ENCODE results near the gene UBASH3B. TPM values are rescaled to one million over a fixed set of nuclear protein-coding genes. Genes with fewer than 3 reads are reported as not detected.
"Not testable (repeated sequence)": the region's sequence is repeated elsewhere in the genome, so short reads cannot be mapped to it uniquely, and the experiment has no call there.

The UBASH3B gene
- 1 to 10 TPM; 4.7 to 4.8 TPM for total RNA-seq
- long read RNA-seq, full-length matches to known transcripts = 1 of 3 reads
- long read RNA-seq, partial matches to known transcripts = 0 of 3 reads
- long read RNA-seq, other reads (novel, unspliced or antisense) = 2 of 3 reads

DNA sequence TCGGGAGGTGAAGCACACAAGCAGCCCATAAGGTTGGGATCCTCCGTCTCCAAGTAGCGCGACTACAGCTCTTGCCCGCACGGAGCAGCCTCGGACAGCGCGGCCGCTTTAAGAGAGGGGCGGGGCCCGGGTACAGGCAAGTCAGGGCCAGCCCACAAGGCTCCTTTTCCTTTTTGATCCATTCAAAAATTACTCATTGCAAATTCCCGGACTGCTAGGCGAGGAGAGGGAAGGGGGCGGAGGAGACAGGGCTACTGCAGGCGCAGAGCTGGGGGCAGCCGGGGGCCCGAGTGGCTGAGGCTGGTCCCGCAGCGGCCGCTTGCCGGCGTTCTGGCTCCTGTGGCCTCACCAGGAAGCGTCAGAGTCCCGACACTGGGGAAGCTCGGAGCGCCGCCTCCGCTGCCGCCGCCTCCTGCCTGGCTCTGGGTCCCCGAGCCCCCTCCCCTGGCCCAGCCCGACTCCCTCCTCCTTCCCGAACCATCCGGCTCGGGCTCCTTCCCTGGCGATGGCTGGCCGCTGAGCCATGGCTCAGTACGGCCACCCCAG lies at the start of gene UBASH3B:
TSS of gene UBASH3B (plus strand) at position 196 of the 546 bp plus-strand sequence. CDS start at position 524, 328 bp downstream.
- DNase-seq (peak; percentile 70 to 83), ATAC-seq (peak; percentile 90)
- intact Hi-C loops (cut with DNase I, micrococcal nuclease) = no loop called here

GRCh38 chr11:122607162-122607561 lies 48.4 kb upstream of the UBASH3B start:
- intact Hi-C loops (cut with DNase I, micrococcal nuclease); ATAC-seq: not testable (repeated sequence)

GRCh38 chr11:122612123-122612824 lies 43.2 kb upstream of the UBASH3B start:
- ATAC-seq = no peak

More at GRCh38 chr11:122607162-122607561, 48.4 kb upstream of the UBASH3B start:
- not testable (repeated sequence) for DNase-seq

DNA sequence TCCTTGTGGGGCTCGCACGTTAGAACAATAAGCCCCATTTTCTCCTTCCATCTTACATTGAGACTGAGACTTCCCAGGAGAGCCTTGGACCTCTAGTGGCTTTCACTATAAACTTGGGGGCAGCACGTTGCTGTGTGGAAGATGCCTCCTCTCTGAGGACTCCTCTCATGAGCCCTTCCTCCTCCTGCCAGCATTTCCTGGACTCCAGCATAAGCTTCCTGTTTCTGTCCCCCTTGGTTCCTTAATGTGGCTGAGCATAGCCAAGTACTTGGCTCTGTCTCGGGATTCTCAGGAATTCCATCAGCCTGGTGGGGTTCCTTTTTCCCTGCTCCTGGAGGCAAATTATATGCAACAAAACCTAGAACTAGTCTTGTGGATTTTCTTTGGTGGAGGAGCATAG lies 38.8 kb upstream of the UBASH3B start:
- DNase-seq (no peak), ATAC-seq (no peak)
- intact Hi-C loops (cut with DNase I, micrococcal nuclease) = no loop called here

More at GRCh38 chr11:122612123-122612824, 43.2 kb upstream of the UBASH3B start:
- intact Hi-C loops (cut with DNase I, micrococcal nuclease) = no loop called here
- DNase-seq = no peak

DNA sequence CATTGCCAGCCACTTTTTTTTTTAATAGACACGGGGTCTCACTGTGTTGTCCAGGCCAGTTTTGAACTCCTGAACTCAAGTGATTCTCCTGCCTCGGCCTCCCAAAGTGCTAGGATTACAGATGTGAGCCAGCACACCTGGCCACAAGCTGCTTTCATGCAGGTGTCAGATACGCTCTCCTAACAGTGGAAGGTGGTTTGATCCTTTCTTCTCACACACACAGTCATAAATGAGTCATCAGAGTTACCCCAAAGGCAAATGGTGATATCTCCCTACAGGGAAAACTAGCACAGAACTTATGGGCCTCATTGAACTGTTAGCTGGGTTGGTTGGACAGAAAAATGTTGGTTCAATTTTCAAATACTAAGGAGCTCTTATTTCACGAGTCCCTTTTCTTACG lies 38.2 kb upstream of the UBASH3B start:
- intact Hi-C loops (cut with DNase I, micrococcal nuclease) = no loop called here
- ATAC-seq (no peak), DNase-seq (no peak)

DNA sequence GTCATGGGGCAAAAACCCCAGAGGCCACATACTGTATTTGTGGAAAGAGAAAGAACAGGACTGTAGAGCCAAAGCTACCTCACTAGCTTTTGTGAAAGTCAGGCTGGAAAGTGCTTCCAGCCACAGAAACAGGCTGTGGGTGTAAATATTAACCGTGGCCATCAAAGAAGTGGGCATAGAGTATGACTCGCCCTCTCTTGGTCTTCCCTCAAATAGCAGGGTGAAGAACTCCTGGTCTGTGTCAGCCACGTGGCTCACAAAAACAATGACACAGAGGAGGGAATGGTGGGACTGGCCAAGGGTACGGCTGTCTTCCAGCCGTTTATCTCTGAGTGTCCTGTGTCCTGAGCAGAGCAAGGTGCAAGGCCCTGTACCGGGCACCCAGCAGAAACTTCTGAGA lies 37.6 kb upstream of the UBASH3B start:
- intact Hi-C loops (cut with DNase I, micrococcal nuclease) = no loop called here
- ATAC-seq (no peak), DNase-seq (no peak)

GRCh38 chr11:122618927-122619326 lies 36.6 kb upstream of the UBASH3B start:
- no peak for ATAC-seq
- intact Hi-C loops (cut with DNase I, micrococcal nuclease) = no loop called here
- no peak for DNase-seq

DNA sequence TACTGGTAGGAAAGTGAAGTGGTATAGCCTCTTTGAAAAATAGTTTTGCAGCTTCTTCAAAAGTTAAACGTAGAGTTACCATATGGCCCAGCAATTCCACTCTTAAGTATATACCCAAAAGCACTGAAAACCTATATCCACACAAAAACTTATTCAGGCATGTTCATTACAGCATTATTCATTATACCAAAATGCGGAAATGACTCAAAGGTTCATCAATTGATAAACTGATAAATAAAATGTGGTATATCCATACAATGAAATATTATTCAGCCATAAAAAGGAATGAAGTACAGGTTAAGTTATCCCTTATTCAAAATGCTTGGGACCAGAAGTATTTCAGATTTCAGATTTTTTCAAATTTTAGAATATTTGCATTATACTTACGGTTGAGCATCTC lies 35.8 kb upstream of the UBASH3B start:
- intact Hi-C loops (cut with DNase I, micrococcal nuclease) = no loop called here
- ATAC-seq = no peak

DNA sequence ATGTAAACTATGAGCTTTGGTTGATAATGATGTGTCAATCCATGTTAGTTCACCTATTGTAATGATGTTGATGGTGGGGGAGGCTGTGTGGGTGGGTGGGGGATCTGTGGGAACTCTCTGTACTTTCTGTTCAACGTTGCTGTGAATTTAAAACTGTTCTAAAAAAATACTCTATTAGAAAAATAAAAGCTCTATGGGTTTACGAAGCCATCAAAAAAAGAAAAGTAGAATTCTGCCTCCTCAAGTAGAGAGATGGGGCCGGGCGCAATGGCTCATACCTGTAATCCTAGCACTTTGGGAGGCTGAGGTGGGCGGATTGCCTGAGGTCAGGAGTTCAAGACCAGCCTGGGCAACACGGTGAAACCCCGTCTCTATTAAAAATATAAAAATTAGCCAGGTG lies 30.0 kb upstream of the UBASH3B start:
- intact Hi-C loops (cut with DNase I, micrococcal nuclease); ATAC-seq; DNase-seq: not testable (repeated sequence)

More for the DNA sequence above, 35.8 kb upstream of the UBASH3B start:
- DNase-seq = no peak

- intact Hi-C loops (cut with DNase I, micrococcal nuclease) = no loop called here
- DNase-seq = no peak
- ATAC-seq = no peak
Observed at GRCh38 chr11:122625976-122626665, 29.4 kb upstream of the UBASH3B start.

DNA sequence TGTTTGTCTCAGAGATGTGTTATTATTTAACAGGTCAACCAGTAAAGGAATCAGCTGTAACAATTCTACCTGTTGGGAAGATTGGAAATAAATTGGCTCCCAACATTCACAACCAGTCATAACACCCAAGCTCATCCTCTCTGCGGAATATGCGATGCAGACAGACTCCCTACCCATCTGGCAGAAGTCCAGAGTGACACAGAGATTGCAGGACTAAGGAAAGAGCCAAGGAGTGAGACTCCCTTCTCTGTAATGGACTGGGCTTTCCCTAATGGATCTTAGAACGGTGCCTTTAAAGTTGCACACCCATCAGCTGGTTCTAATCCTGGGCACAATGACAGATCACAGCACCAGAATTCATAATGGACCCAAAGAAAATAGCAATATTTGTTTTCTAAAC lies 27.8 kb upstream of the UBASH3B start:
- no peak for DNase-seq
- no peak for ATAC-seq
- intact Hi-C loops (cut with DNase I, micrococcal nuclease) = no loop called here

- ATAC-seq = peak; percentile 73
- intact Hi-C loops (cut with DNase I, micrococcal nuclease) = no loop called here
Observed at GRCh38 chr11:122628810-122629555, 26.5 kb upstream of the UBASH3B start.

DNA sequence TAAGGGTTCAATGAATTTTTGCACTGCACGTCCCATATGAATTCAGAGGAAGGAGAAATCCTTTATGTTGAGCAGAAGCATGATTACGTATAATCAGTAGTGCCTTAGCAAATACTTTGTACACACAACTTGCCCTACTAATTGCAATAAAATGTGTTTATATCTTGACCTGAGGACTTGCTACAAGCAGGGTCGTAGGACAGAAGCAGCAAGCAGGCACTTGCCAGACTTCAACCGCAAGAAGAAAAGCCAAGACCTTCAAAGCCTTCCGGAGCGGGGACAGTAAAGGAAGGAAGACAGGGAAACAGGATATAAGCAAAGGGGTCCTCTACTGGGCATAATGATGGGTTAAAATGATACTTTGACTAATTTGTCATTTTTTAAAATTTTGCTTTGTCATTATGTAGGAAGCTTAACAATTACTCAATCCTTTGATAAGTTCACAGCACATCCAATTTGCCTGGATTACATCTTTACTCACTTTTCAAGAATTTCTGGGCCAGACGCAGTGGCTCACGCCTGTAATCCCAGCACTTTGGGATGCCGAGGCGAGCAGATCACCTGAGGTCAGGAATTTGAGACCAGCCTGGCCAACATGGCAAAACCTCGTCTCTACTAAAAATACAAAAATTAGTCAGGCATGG lies 23.2 kb upstream of the UBASH3B start:
- no peak for DNase-seq
- intact Hi-C loops (cut with DNase I, micrococcal nuclease) = loop anchor here in 1 of 2 donors (5.0 to 10.0 kb wide), 2 partner anchors 150 to 222 kb away; no protein-coding TSS in a partner anchor
- ATAC-seq = no peak

More at GRCh38 chr11:122628810-122629555, 26.5 kb upstream of the UBASH3B start:
- DNase-seq = peak in 1 of 2 donors; percentile 64

DNA sequence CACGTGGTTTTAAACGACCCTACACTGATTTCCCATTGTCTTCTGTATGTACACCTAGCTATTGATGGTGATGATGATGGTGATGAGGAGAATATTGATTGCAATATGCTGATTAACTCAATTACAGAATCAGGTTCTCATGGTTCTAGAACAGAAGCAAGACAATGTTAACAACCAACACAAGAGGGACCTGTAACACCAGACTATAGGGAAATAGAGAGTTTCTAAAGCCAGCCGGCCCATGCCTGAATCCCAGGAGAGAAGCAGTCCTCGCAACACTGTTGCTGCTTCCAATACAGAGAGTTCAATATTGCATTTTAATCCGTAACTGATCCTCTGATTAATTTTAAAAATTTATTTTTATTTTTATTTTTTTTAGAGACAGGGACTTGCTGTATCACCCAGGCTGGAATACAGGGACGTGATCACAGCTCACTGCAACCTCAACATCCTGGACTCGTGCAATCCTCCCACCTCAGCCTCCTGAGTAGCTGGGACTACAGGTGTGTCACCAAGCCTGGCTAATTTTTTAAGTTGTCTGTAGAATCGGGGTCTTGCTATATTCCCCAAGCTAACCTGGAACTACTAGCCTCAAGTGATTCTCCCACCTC lies 22.2 kb upstream of the UBASH3B start:
- intact Hi-C loops (cut with DNase I, micrococcal nuclease) = loop anchor here in 1 of 2 donors (5.0 to 10.0 kb wide), 2 partner anchors 149 to 221 kb away; no protein-coding TSS in a partner anchor
- no peak for DNase-seq
- no peak for ATAC-seq

GRCh38 chr11:122634501-122634900 lies 21.0 kb upstream of the UBASH3B start:
- intact Hi-C loops (cut with DNase I, micrococcal nuclease) = loop anchor here in 1 of 2 donors (5.0 to 10.0 kb wide), 2 partner anchors 148 to 220 kb away; no protein-coding TSS in a partner anchor
- DNase-seq = no peak
- no peak for ATAC-seq

DNA sequence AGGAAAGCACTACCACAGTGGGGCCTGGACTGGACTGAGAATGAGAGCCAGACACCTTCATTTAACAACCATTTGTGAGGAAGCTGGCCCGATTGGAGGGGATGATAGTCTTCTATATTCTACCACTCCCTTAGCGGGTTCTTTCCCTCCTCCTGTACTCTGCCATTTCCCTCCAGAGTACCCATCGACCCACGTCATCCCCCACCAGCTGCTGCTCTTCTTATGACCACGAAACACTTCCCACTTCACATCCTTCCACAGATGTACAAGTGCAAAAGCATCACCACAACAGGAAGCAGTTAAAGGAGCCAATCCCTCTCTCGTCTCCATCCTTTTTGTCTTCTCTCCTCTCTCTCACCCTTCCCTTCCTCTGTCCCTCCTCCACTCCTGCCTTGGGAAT lies 18.0 kb upstream of the UBASH3B start:
- intact Hi-C loops (cut with DNase I, micrococcal nuclease) = loop anchor here in 1 of 2 donors (10.0 kb wide), 1 partner anchor 217 kb away; no protein-coding TSS in a partner anchor
- ATAC-seq = no peak

DNA sequence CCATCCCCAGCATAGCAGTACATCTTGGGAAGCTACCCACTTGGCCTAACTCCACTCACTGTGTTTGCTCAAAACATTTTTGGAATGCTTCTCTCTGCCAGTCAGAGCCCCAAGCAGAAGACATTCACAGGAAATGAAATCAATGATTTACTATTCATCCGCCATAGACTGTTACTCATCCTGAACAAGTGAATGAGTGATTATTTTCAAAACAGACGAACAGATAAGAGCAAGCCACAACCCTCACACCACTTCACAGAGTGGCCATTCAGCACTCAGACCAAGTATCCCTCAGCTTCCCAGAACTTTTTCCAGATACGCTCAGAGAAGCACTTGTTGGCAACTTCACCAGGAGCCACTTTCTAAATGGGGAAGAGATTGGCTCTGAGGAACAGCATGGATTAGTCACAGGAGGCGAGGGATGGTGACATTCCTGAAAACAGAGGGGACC lies 13.0 kb upstream of the UBASH3B start:
- no peak for DNase-seq
- no peak for ATAC-seq
- intact Hi-C loops (cut with DNase I, micrococcal nuclease) = no loop called here

More for the DNA sequence above, 18.0 kb upstream of the UBASH3B start:
- DNase-seq = no peak

- DNase-seq (no peak), ATAC-seq (no peak)
- intact Hi-C loops (cut with DNase I, micrococcal nuclease) = no loop called here
Observed at GRCh38 chr11:122642971-122643370, 12.6 kb upstream of the UBASH3B start.

All from left colon (tissue), 2 donors.